ENCODE data around the gene AK4. TPM values are rescaled to one million over a fixed set of nuclear protein-coding genes. Genes with fewer than 3 reads are reported as not detected.

Gene AK4
- total and polyA plus RNA-seq, 10 donors: 0.46 to 15.1 (median 4.3) TPM

DNA sequence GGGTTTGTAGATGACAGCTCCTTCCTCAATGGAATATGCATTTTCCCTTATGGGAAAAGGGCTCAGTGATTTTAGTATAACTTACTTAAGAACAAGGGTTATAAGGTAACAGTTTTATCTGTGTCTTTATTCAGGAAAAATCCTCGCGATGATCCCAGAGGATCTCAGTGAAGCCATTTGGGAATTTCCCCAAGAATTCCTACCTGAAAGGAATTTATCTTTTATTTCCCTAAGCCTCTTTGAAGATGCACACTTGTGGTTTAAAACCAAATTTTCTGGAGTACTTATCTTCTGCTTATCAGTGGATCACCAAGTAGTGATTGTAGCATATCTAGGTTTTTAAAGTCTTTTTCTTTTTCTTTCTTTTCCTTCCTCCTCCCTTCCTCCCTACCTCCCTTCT lies 58.8 kb downstream of the AK4 start:
- intact Hi-C loops (cut with DNase I; ENCODE audit: low total_unique reads): loop anchor here (5.0 kb wide), 1 partner anchor 145 kb away; no protein-coding TSS in a partner anchor
- Histone ChIP-seq H3K4me3 (no peak overlapping the region), H3K27me3 (replicated peaks in 1 of 7) (no peaks in the 10 kb centered on the region), H3K4me1 (peaks cover 0 to 13% (median 0%) of the 10 kb centered on the region in 6 donors), H3K9me3 (no peaks in the 10 kb centered on the region), H3K36me3 (no peaks in the 10 kb centered on the region), H3K27ac (no peak overlapping the region)
- WGBS, 5 donors: 90 to 100% (median 94%) methylated on average over 2 of the region's 2 CpGs
- no peak for TF ChIP-seq POLR2AphosphoS5 (IDR thresholded peaks at IDR 0.05)
- no peak for TF ChIP-seq POLR2A (IDR thresholded peaks at IDR 0.05)
- TF ChIP-seq, protein P1, sequence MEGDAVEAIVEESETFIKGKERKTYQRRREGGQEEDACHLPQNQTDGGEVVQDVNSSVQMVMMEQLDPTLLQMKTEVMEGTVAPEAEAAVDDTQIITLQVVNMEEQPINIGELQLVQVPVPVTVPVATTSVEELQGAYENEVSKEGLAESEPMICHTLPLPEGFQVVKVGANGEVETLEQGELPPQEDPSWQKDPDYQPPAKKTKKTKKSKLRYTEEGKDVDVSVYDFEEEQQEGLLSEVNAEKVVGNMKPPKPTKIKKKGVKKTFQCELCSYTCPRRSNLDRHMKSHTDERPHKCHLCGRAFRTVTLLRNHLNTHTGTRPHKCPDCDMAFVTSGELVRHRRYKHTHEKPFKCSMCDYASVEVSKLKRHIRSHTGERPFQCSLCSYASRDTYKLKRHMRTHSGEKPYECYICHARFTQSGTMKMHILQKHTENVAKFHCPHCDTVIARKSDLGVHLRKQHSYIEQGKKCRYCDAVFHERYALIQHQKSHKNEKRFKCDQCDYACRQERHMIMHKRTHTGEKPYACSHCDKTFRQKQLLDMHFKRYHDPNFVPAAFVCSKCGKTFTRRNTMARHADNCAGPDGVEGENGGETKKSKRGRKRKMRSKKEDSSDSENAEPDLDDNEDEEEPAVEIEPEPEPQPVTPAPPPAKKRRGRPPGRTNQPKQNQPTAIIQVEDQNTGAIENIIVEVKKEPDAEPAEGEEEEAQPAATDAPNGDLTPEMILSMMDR (IDR thresholded peaks at IDR 0.05 in 8 of 11, conservative IDR thresholded peaks at IDR 0.05 in 3 of 11): no peak
- no peak for DNase-seq

- 31 to 63% (median 51%) methylated on average over 4 of the region's 4 CpGs for WGBS, 5 donors
- DNase-seq: no peak
- no peaks in the 10 kb centered on the region for H3K36me3 ChIP-seq
- H3K9me3 ChIP-seq: no peaks in the 10 kb centered on the region
- TF ChIP-seq POLR2AphosphoS5 (IDR thresholded peaks at IDR 0.05) (no peak), POLR2A (IDR thresholded peaks at IDR 0.05) (no peak)
- TF ChIP-seq, protein P1 (IDR thresholded peaks at IDR 0.05 in 8 of 11, conservative IDR thresholded peaks at IDR 0.05 in 3 of 11): no peak
- no peak overlapping the region for H3K27ac ChIP-seq
- intact Hi-C loops (cut with DNase I; ENCODE audit: low total_unique reads): loop anchor here (5.0 kb wide), 1 partner anchor 145 kb away; no protein-coding TSS in a partner anchor
- H3K4me3 ChIP-seq: no peak overlapping the region
- H3K4me1 ChIP-seq: peaks cover 0 to 13% (median 0%) of the 10 kb centered on the region in 6 donors
- H3K27me3 ChIP-seq (replicated peaks in 1 of 7): no peaks in the 10 kb centered on the region
Observed at GRCh38 chr1:65207317-65207716, 59.3 kb downstream of the AK4 start.

- Histone ChIP-seq H3K27ac (no peak overlapping the region), H3K27me3 (replicated peaks in 1 of 7) (no peaks in the 10 kb centered on the region), H3K36me3 (no peaks in the 10 kb centered on the region), H3K4me3 (no peak overlapping the region), H3K4me1 (peaks cover 0 to 13% (median 0%) of the 10 kb centered on the region in 6 donors), H3K9me3 (no peaks in the 10 kb centered on the region)
- intact Hi-C loops (cut with DNase I; ENCODE audit: low total_unique reads): loop anchor here (5.0 kb wide), 1 partner anchor 146 kb away; no protein-coding TSS in a partner anchor
- TF ChIP-seq POLR2AphosphoS5 (IDR thresholded peaks at IDR 0.05) (no peak), POLR2A (IDR thresholded peaks at IDR 0.05) (no peak)
- TF ChIP-seq, protein P1 (IDR thresholded peaks at IDR 0.05 in 8 of 11, conservative IDR thresholded peaks at IDR 0.05 in 3 of 11): no peak
- no peak for DNase-seq
- WGBS, 5 donors: 82 to 95% (median 86%) methylated on average over 8 of the region's 8 CpGs
Observed at GRCh38 chr1:65208563-65208973, 60.6 kb downstream of the AK4 start.

GRCh38 chr1:65209005-65209885 lies 61.2 kb downstream of the AK4 start:
- 50 to 60% (median 53%) methylated on average over 6 of the region's 6 CpGs for WGBS, 5 donors
- H3K36me3 ChIP-seq: no peaks in the 10 kb centered on the region

More at GRCh38 chr1:65209005-65209885, 61.2 kb downstream of the AK4 start:
- intact Hi-C loops (cut with DNase I; ENCODE audit: low total_unique reads): loop anchor here (5.0 kb wide), 1 partner anchor 147 kb away; no protein-coding TSS in a partner anchor
- no peak overlapping the region for H3K27ac ChIP-seq
- H3K4me3 ChIP-seq: no peak overlapping the region
- TF ChIP-seq, protein P1 (IDR thresholded peaks at IDR 0.05 in 8 of 11, conservative IDR thresholded peaks at IDR 0.05 in 3 of 11): peak in 9 of 11 experiments; percentile 30 to 82 (median 63)
- no peak for TF ChIP-seq POLR2A (IDR thresholded peaks at IDR 0.05)
- H3K9me3 ChIP-seq: no peaks in the 10 kb centered on the region
- H3K4me1 ChIP-seq: peaks cover 0 to 13% (median 0%) of the 10 kb centered on the region in 6 donors
- DNase-seq: no peak
- H3K27me3 ChIP-seq (replicated peaks in 1 of 7): no peaks in the 10 kb centered on the region

Measured in spleen (tissue), 11 donors.